CD8-positive, alpha-beta memory T cell (primary cell): ENCODE data around the gene GBGT1. TPM values are rescaled to one million over a fixed set of nuclear protein-coding genes. Genes with fewer than 3 reads are reported as not detected.
A peak's percentile ranks its signal among the peaks of the same experiment; 100 is the strongest.

Experiments
- CTCF ChIA-PET: fragments of 350-600 bp; sonication (Branson Sonifier 250); formaldehyde crosslinking; loops from one replicate; lab custom pipeline; 2021; ENCODE audit warnings: antibody characterized with exemption; lab: Charles Lee
- POLR2A ChIA-PET: fragments of 350-600 bp; sonication (Branson Sonifier 250); formaldehyde crosslinking; loops from one replicate; lab custom pipeline; 2021; ENCODE audit warnings: antibody characterized with exemption; lab: Charles Lee
- DNase-seq, 5 donors: peaks; one replicate each; pipeline versions ENCODE4 v3.0.0 to v3.0.0-alpha.2; 2020 to 2022; ENCODE audit warnings: mixed read lengths in 1 of 5
- H3K27ac ChIP-seq: one replicate; pipeline ENCODE4 v1.7.0; 2013; ENCODE audit warnings: low read depth, mild to moderate bottlenecking, low read length, moderate library complexity
- H3K27me3 ChIP-seq: 2 replicates; pipeline ENCODE4 v1.7.0; 2013; ENCODE audit warnings: low read length, mild to moderate bottlenecking; ENCODE audit not compliant: insufficient read depth, poor library complexity, severe bottlenecking
- H3K36me3 ChIP-seq: 2 replicates; pipeline ENCODE4 v1.7.0; 2013; ENCODE audit warnings: mild to moderate bottlenecking, low read length, moderate library complexity; ENCODE audit not compliant: insufficient read depth
- H3K4me1 ChIP-seq: 2 replicates; pipeline ENCODE4 v1.7.0; 2013; ENCODE audit warnings: mild to moderate bottlenecking, low read length, moderate library complexity; ENCODE audit not compliant: insufficient read depth
- H3K4me3 ChIP-seq: 2 replicates; pipeline ENCODE4 v1.7.0; 2013; ENCODE audit warnings: mild to moderate bottlenecking, low read length
- H3K9me3 ChIP-seq: 2 replicates; pipeline ENCODE4 v1.7.0; 2013; ENCODE audit warnings: mild to moderate bottlenecking, low read length
- H3K27ac Mint-ChIP-seq, 8 donors: one replicate each; pipeline ENCODE4 v1.8.0; 2020 to 2021; ENCODE audit warnings: mixed read lengths in 8 of 8, mild to moderate bottlenecking in 6 of 8, inconsistent platforms in 3 of 8, moderate library complexity in 3 of 8
- H3K27me3 Mint-ChIP-seq, 2 donors: one replicate each; pipeline ENCODE4 v1.8.0; 2020 to 2021; ENCODE audit warnings: mixed read lengths in 2 of 2, mild to moderate bottlenecking in 1 of 2, moderate library complexity in 1 of 2
- H3K36me3 Mint-ChIP-seq, 3 donors: one replicate each; pipeline ENCODE4 v1.8.0; 2020 to 2021; ENCODE audit warnings: mixed read lengths in 3 of 3, inconsistent platforms in 1 of 3, mild to moderate bottlenecking in 1 of 3
- H3K4me1 Mint-ChIP-seq, 3 donors: one replicate each; pipeline ENCODE4 v1.8.0; 2020 to 2021; ENCODE audit warnings: mixed read lengths in 3 of 3, inconsistent platforms in 1 of 3, mild to moderate bottlenecking in 1 of 3
- H3K4me3 Mint-ChIP-seq, 7 donors: one replicate each; pipeline ENCODE4 v1.8.0; 2020 to 2021; ENCODE audit warnings: mixed read lengths in 7 of 7, mild to moderate bottlenecking in 6 of 7, moderate library complexity in 4 of 7, inconsistent platforms in 2 of 7
- H3K9me3 Mint-ChIP-seq, 5 donors: one replicate each; pipeline ENCODE4 v1.8.0; 2020 to 2022; ENCODE audit warnings: mixed read lengths in 5 of 5, mild to moderate bottlenecking in 3 of 5, moderate library complexity in 2 of 5, inconsistent platforms in 1 of 5
- polyA plus RNA-seq: library from polyadenylated mRNA; unstranded; fragments of 300-500 nt; fragmentation: Illumina TruSeq; gene quantifications from one replicate; pipeline ENCODE4 v1.2.3, GENCODE V29; 2021
- total RNA-seq, 2 experiments: library from RNA; stranded (reverse); gene quantifications; one replicate each; pipeline ENCODE4 v1.2.3, GENCODE V29; 2021

GBGT1 gene
- total and polyA plus RNA-seq, 3 experiments from 2014 or later, result 1.8 to 2.6 TPM; not detected in 1

GRCh38 chr9:133125941-133126696 is 37.6 kb downstream of the GBGT1 start:
- Mint-ChIP-seq H3K36me3 (peaks cover 0 to 41% (median 5%) of the 10 kb centered on the region in 3 donors), H3K27ac (peak overlapping the region; percentile 86 to 100 (median 100)), H3K27me3 (no peaks in the 10 kb centered on the region), H3K4me1 (peaks cover 76 to 94% (median 80%) of the 10 kb centered on the region in 3 donors), H3K4me3 (peak overlapping the region; percentile 75 to 96 (median 90)), H3K9me3 (no peaks in the 10 kb centered on the region)
- ChIA-PET CTCF (interaction anchor here (1.0 to 11.8 kb wide), 5 partner anchors 11 to 34 kb away, joined by 3 to 220 read pairs (median 5); no protein-coding TSS in a partner anchor), POLR2A (interaction anchor here (0.8 to 2.9 kb wide), 3 partner anchors 9 to 18 kb away, joined by 3 to 11 read pairs (median 8); no protein-coding TSS in a partner anchor)
- Histone ChIP-seq H3K4me1 (peaks cover 84% of the 10 kb centered on the region), H3K27ac (peak overlapping the region; percentile 100), H3K4me3 (no peak overlapping the region), H3K27me3 (no peaks in the 10 kb centered on the region), H3K9me3 (no peaks in the 10 kb centered on the region), H3K36me3 (no peaks in the 10 kb centered on the region)
- peak in 1 of 5 donors; percentile 44 for DNase-seq

DNA sequence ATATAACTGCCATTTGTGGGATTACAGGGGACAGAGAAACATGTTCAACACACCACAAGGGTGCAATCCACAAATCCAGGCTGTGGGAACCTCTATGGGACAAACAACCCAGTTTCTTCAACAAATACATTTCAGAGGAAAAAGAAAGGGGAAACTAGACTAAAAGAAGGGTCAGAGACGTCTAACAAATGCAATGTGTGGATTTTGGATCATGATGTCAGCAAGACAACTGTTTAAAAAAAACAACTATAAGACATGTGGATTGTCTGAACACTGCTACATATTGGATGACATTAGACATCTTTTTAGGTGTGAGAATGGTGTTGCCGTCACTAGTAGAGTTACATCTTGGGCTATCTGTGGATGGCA is 38.8 kb downstream of the GBGT1 start:
- H3K9me3 ChIP-seq, result no peaks in the 10 kb centered on the region
- peak overlapping the region; percentile 54 to 100 (median 93) for H3K27ac Mint-ChIP-seq
- H3K4me1 Mint-ChIP-seq, result peaks cover 72 to 92% (median 73%) of the 10 kb centered on the region in 3 donors
- ChIA-PET POLR2A (interaction anchor here (2.9 kb wide), 1 partner anchor 11 kb away, joined by 11 read pairs; no protein-coding TSS in a partner anchor), CTCF (interaction anchor here (1.3 to 11.8 kb wide), 3 partner anchors 19 to 35 kb away, joined by 3 to 220 read pairs (median 3); no protein-coding TSS in a partner anchor)
- H3K4me1 ChIP-seq, result peaks cover 75% of the 10 kb centered on the region
- H3K4me3 Mint-ChIP-seq, result peak overlapping the region; percentile 15 to 77 (median 61)
- no peaks in the 10 kb centered on the region for H3K27me3 ChIP-seq
- H3K36me3 Mint-ChIP-seq, result peaks cover 0 to 34% (median 0%) of the 10 kb centered on the region in 3 donors
- no peaks in the 10 kb centered on the region for H3K9me3 Mint-ChIP-seq
- H3K36me3 ChIP-seq, result no peaks in the 10 kb centered on the region
- DNase-seq, result no peak
- no peak overlapping the region for H3K4me3 ChIP-seq
- H3K27me3 Mint-ChIP-seq, result no peaks in the 10 kb centered on the region
- H3K27ac ChIP-seq, result peak overlapping the region; percentile 75

GRCh38 chr9:133124123-133124906 is 39.4 kb downstream of the GBGT1 start:
- Mint-ChIP-seq H3K4me1 (peaks cover 68 to 93% (median 70%) of the 10 kb centered on the region in 3 donors), H3K4me3 (peak overlapping the region; percentile 4 to 77 (median 62)), H3K36me3 (peaks cover 0 to 31% (median 0%) of the 10 kb centered on the region in 3 donors), H3K9me3 (no peaks in the 10 kb centered on the region), H3K27ac (peak overlapping the region; percentile 54 to 100 (median 84)), H3K27me3 (no peaks in the 10 kb centered on the region)
- Histone ChIP-seq H3K9me3 (no peaks in the 10 kb centered on the region), H3K4me1 (peaks cover 74% of the 10 kb centered on the region), H3K36me3 (no peaks in the 10 kb centered on the region), H3K27me3 (no peaks in the 10 kb centered on the region), H3K27ac (peak overlapping the region; percentile 75), H3K4me3 (no peak overlapping the region)
- POLR2A ChIA-PET, result interaction anchor here (2.9 kb wide), 1 partner anchor 11 kb away, joined by 11 read pairs; no protein-coding TSS in a partner anchor
- DNase-seq, result no peak
- CTCF ChIA-PET, result interaction anchor here (1.3 kb wide), 1 partner anchor 23 kb away, joined by 3 read pairs; no protein-coding TSS in a partner anchor

DNA sequence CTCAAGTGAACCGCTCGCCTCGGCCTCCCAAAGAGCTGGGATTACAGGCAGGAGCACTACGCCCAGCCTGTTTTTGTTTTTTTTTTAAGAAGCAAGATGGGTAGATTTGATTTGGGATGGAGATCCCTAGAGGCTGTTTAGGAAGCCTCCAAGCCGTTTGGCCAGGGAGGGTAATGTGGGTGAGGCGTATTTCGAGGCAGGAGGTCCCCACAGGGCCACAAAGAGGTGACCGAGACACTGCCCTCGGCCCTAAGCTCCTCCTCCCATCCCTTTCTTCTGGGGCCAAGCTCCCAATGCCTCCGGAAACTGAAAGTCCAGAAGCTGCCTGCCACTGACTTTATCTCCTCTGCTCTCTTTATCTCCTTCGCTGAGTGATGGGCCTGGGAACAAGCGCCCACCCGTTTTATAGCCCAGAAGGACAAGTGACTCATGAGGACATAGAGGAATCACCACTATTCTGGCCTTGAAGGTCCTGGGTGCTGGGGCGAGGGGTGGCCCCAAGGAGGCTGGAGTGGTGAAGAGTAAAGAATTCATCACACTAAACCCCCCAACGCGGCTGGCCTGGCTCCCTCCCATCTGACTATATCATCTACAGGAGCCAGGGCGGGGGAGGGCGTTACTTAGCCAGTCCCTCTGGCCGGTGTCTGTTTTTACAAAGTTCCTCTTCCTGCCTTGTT is 40.6 kb downstream of the GBGT1 start:
- no peaks in the 10 kb centered on the region for H3K9me3 ChIP-seq
- Mint-ChIP-seq H3K9me3 (no peaks in the 10 kb centered on the region), H3K36me3 (peaks cover 0 to 29% (median 0%) of the 10 kb centered on the region in 3 donors), H3K27me3 (no peaks in the 10 kb centered on the region), H3K27ac (peak overlapping the region; percentile 31 to 100 (median 97)), H3K4me3 (peak overlapping the region in 3 of 7 donors; percentile 20 to 77 (median 58)), H3K4me1 (peaks cover 70 to 95% (median 73%) of the 10 kb centered on the region in 3 donors)
- peak overlapping the region; percentile 75 for H3K27ac ChIP-seq
- ChIA-PET POLR2A (interaction anchor here (1.1 kb wide), 2 partner anchors 8 to 22 kb away, joined by 3 read pairs; no protein-coding TSS in a partner anchor), CTCF (interaction anchor here (1.6 to 25.9 kb wide), 2 partner anchors 10 to 25 kb away, joined by 10 to 521 read pairs; no protein-coding TSS in a partner anchor)
- no peak overlapping the region for H3K4me3 ChIP-seq
- H3K27me3 ChIP-seq, result no peaks in the 10 kb centered on the region
- H3K4me1 ChIP-seq, result peaks cover 74% of the 10 kb centered on the region
- no peaks in the 10 kb centered on the region for H3K36me3 ChIP-seq
- DNase-seq, result no peak

GRCh38 chr9:133122605-133122934 is 41.1 kb downstream of the GBGT1 start:
- H3K27ac Mint-ChIP-seq, result peak overlapping the region; percentile 95 to 100 (median 98)
- no peaks in the 10 kb centered on the region for H3K9me3 Mint-ChIP-seq
- no peaks in the 10 kb centered on the region for H3K27me3 Mint-ChIP-seq
- H3K4me3 ChIP-seq, result no peak overlapping the region
- H3K4me3 Mint-ChIP-seq, result peak overlapping the region in 5 of 7 donors; percentile 34 to 77 (median 41)
- H3K4me1 ChIP-seq, result peaks cover 71% of the 10 kb centered on the region
- no peaks in the 10 kb centered on the region for H3K27me3 ChIP-seq
- DNase-seq, result no peak
- peaks cover 69 to 95% (median 73%) of the 10 kb centered on the region in 3 donors for H3K4me1 Mint-ChIP-seq
- H3K36me3 ChIP-seq, result no peaks in the 10 kb centered on the region
- H3K36me3 Mint-ChIP-seq, result peaks cover 0 to 29% (median 0%) of the 10 kb centered on the region in 3 donors
- ChIA-PET CTCF (interaction anchor here (1.6 to 25.9 kb wide), 2 partner anchors 11 to 25 kb away, joined by 10 to 521 read pairs; no protein-coding TSS in a partner anchor), POLR2A (interaction anchor here (0.8 to 1.1 kb wide), 3 partner anchors 8 to 92 kb away, joined by 3 read pairs; partner anchors contain the start of gene GTF3C5)
- no peaks in the 10 kb centered on the region for H3K9me3 ChIP-seq
- peak overlapping the region; percentile 75 for H3K27ac ChIP-seq

DNA sequence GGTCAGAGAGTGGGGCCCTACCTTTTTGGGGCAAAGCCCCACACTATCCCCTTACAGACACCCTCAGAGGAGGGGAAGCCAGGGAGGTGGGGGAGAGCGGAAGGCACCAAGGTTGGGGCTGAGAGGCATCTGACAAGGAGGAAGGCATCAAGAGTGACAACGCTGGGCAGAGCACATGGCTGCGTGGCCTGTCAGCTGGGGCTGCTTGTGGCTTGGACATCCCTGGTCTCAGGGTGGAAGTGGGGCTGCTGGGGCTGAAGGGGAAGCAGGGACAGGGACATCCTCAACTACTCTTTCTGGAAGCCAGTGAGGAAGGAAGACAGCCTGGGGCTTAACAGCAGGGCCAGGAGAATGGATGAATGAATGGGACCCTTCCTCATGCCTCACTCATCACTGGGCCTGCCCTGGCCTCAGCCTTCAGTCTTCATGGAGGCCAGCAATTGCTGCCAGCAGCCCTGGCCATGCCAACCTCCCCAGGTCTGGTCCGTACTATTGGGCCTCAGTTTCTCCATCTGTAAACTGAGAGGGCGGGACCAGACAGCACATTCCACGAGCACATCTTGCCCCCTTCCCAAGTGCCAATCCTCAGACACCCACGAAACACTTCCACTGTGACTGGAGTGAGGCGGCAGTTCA is 41.7 kb downstream of the GBGT1 start:
- DNase-seq, result no peak
- H3K4me1 Mint-ChIP-seq, result peaks cover 66 to 95% (median 71%) of the 10 kb centered on the region in 3 donors
- H3K4me3 ChIP-seq, result peak overlapping the region; percentile 49

More for the DNA sequence above, 41.7 kb downstream of the GBGT1 start:
- H3K9me3 ChIP-seq, result no peaks in the 10 kb centered on the region
- POLR2A ChIA-PET, result interaction anchor here (0.8 to 1.6 kb wide), 4 partner anchors 9 to 92 kb away, joined by 3 to 11 read pairs (median 3); partner anchors contain the start of gene GTF3C5
- CTCF ChIA-PET, result interaction anchor here (1.6 to 25.9 kb wide), 2 partner anchors 11 to 26 kb away, joined by 10 to 521 read pairs; no protein-coding TSS in a partner anchor
- H3K27ac Mint-ChIP-seq, result peak overlapping the region; percentile 95 to 100 (median 98)
- peak overlapping the region; percentile 72 to 80 (median 74) for H3K4me3 Mint-ChIP-seq
- H3K36me3 Mint-ChIP-seq, result peaks cover 0 to 30% (median 0%) of the 10 kb centered on the region in 3 donors
- H3K9me3 Mint-ChIP-seq, result no peaks in the 10 kb centered on the region
- H3K4me1 ChIP-seq, result peaks cover 66% of the 10 kb centered on the region
- no peaks in the 10 kb centered on the region for H3K36me3 ChIP-seq
- H3K27me3 Mint-ChIP-seq, result no peaks in the 10 kb centered on the region
- H3K27me3 ChIP-seq, result no peaks in the 10 kb centered on the region
- H3K27ac ChIP-seq, result peak overlapping the region; percentile 75
